GM23248 (cell line): ENCODE measurements around the gene CD46. TPM values are rescaled to one million over a fixed set of nuclear protein-coding genes. Genes with fewer than 3 reads are reported as not detected.

ENCODE experiments used
- DNase-seq: peaks from one replicate; pipeline ENCODE4 v3.0.0-alpha.2; 2015
- H2AFZ ChIP-seq: fragments of 200-600 bp; sonication (generic); 2 replicates; pipeline ENCODE4 v1.6.1; 2016; ENCODE audit warnings: antibody characterized with exemption
- H3F3A ChIP-seq: fragments of 200-600 bp; sonication (generic); 2 replicates; pipeline ENCODE4 v1.6.1; 2016; ENCODE audit warnings: mild to moderate bottlenecking, antibody characterized with exemption, mixed run types; ENCODE audit not compliant: insufficient read depth
- H3K27ac ChIP-seq: fragments of 200-600 bp; sonication (generic); 2 replicates; pipeline ENCODE4 v1.5.1; 2016; ENCODE audit warnings: mild to moderate bottlenecking
- H3K27me3 ChIP-seq: fragments of 200-600 bp; sonication (generic); replicated peaks from 2 replicates; pipeline ENCODE4 v1.6.1; 2016; ENCODE audit warnings: mild to moderate bottlenecking; ENCODE audit not compliant: insufficient read depth
- H3K36me3 ChIP-seq: fragments of 200-600 bp; sonication (generic); 2 replicates; pipeline ENCODE4 v1.6.1; 2016; ENCODE audit warnings: low read depth, mild to moderate bottlenecking
- H3K4me1 ChIP-seq: fragments of 200-600 bp; sonication (generic); 2 replicates; pipeline ENCODE4 v1.6.1; 2016; ENCODE audit warnings: mild to moderate bottlenecking; ENCODE audit not compliant: insufficient read depth
- H3K4me2 ChIP-seq: fragments of 200-600 bp; sonication (generic); one replicate; pipeline ENCODE4 v1.6.1; 2016; ENCODE audit warnings: mild to moderate bottlenecking; ENCODE audit not compliant: unreplicated experiment
- H3K4me3 ChIP-seq: fragments of 200-600 bp; sonication (generic); 2 replicates; pipeline ENCODE4 v1.5.1; 2016; ENCODE audit warnings: mild to moderate bottlenecking
- H3K79me2 ChIP-seq: fragments of 200-600 bp; sonication (generic); 2 replicates; pipeline ENCODE4 v1.6.1; 2016; ENCODE audit warnings: mild to moderate bottlenecking; ENCODE audit not compliant: insufficient read depth
- H3K9ac ChIP-seq: fragments of 200-600 bp; sonication (generic); 2 replicates; pipeline ENCODE4 v1.6.1; 2016; ENCODE audit warnings: mild to moderate bottlenecking
- H3K9me2 ChIP-seq: fragments of 200-600 bp; sonication (generic); 2 replicates; pipeline ENCODE4 v1.6.1; 2016; ENCODE audit warnings: mixed run types, mild to moderate bottlenecking, moderate library complexity; ENCODE audit not compliant: insufficient read depth
- H3K9me3 ChIP-seq: fragments of 200-600 bp; sonication (generic); one replicate; pipeline ENCODE4 v1.6.1; 2017; ENCODE audit warnings: low read depth
- H4K20me1 ChIP-seq: fragments of 200-600 bp; sonication (generic); 2 replicates; pipeline ENCODE4 v1.6.0; 2016; ENCODE audit not compliant: insufficient read depth
- EZH2 ChIP-seq: fragments of 200-600 bp; sonication (generic); IDR thresholded peaks from 2 replicates; pipeline ENCODE4 v1.6.1; 2018; ENCODE audit warnings: antibody characterized with exemption, mild to moderate bottlenecking; ENCODE audit not compliant: insufficient read depth, poor library complexity, severe bottlenecking
- EZH2phosphoT487 ChIP-seq: fragments of 200-600 bp; sonication (generic); IDR thresholded peaks from 2 replicates; pipeline ENCODE4 v1.6.1; 2018; ENCODE audit warnings: antibody characterized with exemption, moderate library complexity, mild to moderate bottlenecking, low read depth; ENCODE audit not compliant: insufficient read depth
- WGBS, 2 experiments: methylation state at CpG; one replicate each; pipeline ENCODE4 v1.1.6; 2015 to 2017; ENCODE audit warnings: low lambda C conversion rate in 2 of 2, low coverage in 1 of 2; ENCODE audit errors: missing lambda C conversion rate in 2 of 2; 5-methylcytosine and 5-hydroxymethylcytosine counted together
- in situ Hi-C: fragments of 300-500 bp; cut with MboI; formaldehyde crosslinking; loops from 2 replicates; pipeline ENCODE4 v1.15.0; 2020
- polyA plus RNA-seq: library from polyadenylated mRNA; unstranded; fragments of >200 nt; fragmentation: Nextera tagmentation; extraction: Ambion mirVana; gene quantifications from 2 replicates; pipeline ENCODE4 v1.2.1, GENCODE V29; 2016
- total RNA-seq: library from RNA; depleted of rRNA; stranded (reverse); fragments of >200 nt; shearing (Covaris generic); gene quantifications from 2 replicates; pipeline ENCODE4 v1.2.3, GENCODE V29; 2014

Gene CD46
- total and polyA plus RNA-seq, 2 experiments from 2014 or later, result 49.2 to 117 TPM

DNA sequence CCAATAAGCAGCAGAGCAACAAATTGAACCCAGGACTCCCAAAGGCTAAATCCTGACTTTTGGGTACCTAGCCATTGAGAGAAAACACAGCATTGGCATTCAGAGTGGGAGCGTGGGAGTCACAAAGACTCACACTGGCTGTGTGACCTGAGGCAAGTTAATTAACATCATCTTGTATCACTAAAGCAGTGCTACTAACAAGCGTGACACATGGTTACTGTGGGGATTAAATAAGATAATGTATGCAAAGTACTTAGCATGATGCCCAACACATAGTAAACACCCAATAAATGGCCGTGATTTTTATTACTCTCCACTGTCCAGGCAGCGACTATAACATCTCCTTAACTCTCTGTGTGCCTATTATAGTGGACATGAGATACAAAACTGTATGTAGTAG, 85.8 kb downstream of the CD46 start:
- TF ChIP-seq EZH2, result no peak
- TF ChIP-seq EZH2phosphoT487, result no peak
- no peak overlapping the region for H3K27ac ChIP-seq
- no peak overlapping the region for H3K4me2 ChIP-seq
- H3K27me3 ChIP-seq, result no peaks in the 10 kb centered on the region
- H3K4me1 ChIP-seq, result no peaks in the 10 kb centered on the region
- no peak overlapping the region for H3K9ac ChIP-seq
- H3K9me3 ChIP-seq, result no peaks in the 10 kb centered on the region
- H3K4me3 ChIP-seq, result no peak overlapping the region
- H3K9me2 ChIP-seq, result no peaks in the 10 kb centered on the region
- no peak for DNase-seq
- H3K79me2 ChIP-seq, result no peaks in the 10 kb centered on the region
- no peaks in the 10 kb centered on the region for H3K36me3 ChIP-seq
- in situ Hi-C loops, result no loop called here
- no peaks in the 10 kb centered on the region for H4K20me1 ChIP-seq
- peak overlapping the region; percentile 27; the same call in 1 of the 2 replicates for H2AFZ ChIP-seq
- 81% methylated on average over 4 of the region's 4 CpGs for WGBS, 2 experiments
- H3F3A ChIP-seq, result no peaks in the 10 kb centered on the region

- Histone ChIP-seq H3K4me1 (no peaks in the 10 kb centered on the region), H3K4me3 (no peak overlapping the region), H3K36me3 (no peaks in the 10 kb centered on the region), H3K9me2 (no peaks in the 10 kb centered on the region), H3K9ac (no peak overlapping the region), H3K27me3 (no peaks in the 10 kb centered on the region), H3K79me2 (no peaks in the 10 kb centered on the region), H3F3A (no peaks in the 10 kb centered on the region), H3K27ac (no peak overlapping the region), H4K20me1 (no peaks in the 10 kb centered on the region), H3K9me3 (no peaks in the 10 kb centered on the region), H2AFZ (peak overlapping the region; percentile 27), H3K4me2 (no peak overlapping the region)
- DNase-seq, result peak; percentile 38
- in situ Hi-C loops, result no loop called here
- 44 to 45% methylated on average over 15 of the region's 15 CpGs for WGBS, 2 experiments
- TF ChIP-seq EZH2 (no peak), EZH2phosphoT487 (no peak)
These were observed 86.6 kb downstream of the CD46 start for GRCh38 chr1:207838156-207839082.

DNA sequence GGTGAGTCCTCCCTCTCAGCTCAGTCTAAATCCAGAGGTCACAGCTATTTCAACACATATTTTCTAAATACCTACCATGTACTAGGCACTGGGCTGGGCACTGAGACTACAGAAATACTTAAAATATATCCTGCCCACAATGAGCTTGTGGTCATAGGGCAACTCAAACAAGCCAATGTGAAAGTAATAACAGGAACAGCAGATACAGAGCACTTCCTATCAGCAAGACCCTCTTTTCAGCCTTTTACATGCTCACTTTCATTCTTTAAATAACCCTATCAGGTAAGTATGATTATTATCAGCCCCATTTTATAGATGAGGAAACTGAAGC, 87.2 kb downstream of the CD46 start:
- H3K36me3 ChIP-seq, result no peaks in the 10 kb centered on the region
- no peak overlapping the region for H3K9ac ChIP-seq
- H3F3A ChIP-seq, result no peaks in the 10 kb centered on the region
- H3K27me3 ChIP-seq, result no peaks in the 10 kb centered on the region
- no peak overlapping the region for H3K27ac ChIP-seq
- H4K20me1 ChIP-seq, result no peaks in the 10 kb centered on the region
- no peak overlapping the region for H3K4me2 ChIP-seq
- no peaks in the 10 kb centered on the region for H3K9me2 ChIP-seq
- H2AFZ ChIP-seq, result no peak overlapping the region
- H3K9me3 ChIP-seq, result no peaks in the 10 kb centered on the region
- TF ChIP-seq EZH2phosphoT487 (no peak), EZH2 (no peak)
- no peaks in the 10 kb centered on the region for H3K79me2 ChIP-seq
- no peak for DNase-seq
- no peaks in the 10 kb centered on the region for H3K4me1 ChIP-seq
- in situ Hi-C loops, result no loop called here
- H3K4me3 ChIP-seq, result no peak overlapping the region

GRCh38 chr1:207840380-207840779, 88.5 kb downstream of the CD46 start:
- Histone ChIP-seq H3K4me1 (no peaks in the 10 kb centered on the region), H3K27me3 (no peaks in the 10 kb centered on the region), H4K20me1 (no peaks in the 10 kb centered on the region), H3K4me3 (no peak overlapping the region), H3K9me2 (no peaks in the 10 kb centered on the region), H3K9me3 (no peaks in the 10 kb centered on the region), H3K4me2 (no peak overlapping the region), H3K79me2 (peaks cover 7% of the 10 kb centered on the region; the same call in 1 of the 2 replicates), H3F3A (no peaks in the 10 kb centered on the region), H3K9ac (no peak overlapping the region), H3K27ac (no peak overlapping the region), H2AFZ (no peak overlapping the region), H3K36me3 (no peaks in the 10 kb centered on the region)
- no peak for DNase-seq
- TF ChIP-seq EZH2phosphoT487 (no peak), EZH2 (no peak)
- 88 to 100% methylated on average over 2 of the region's 2 CpGs for WGBS, 2 experiments
- in situ Hi-C loops, result no loop called here
